CD4-positive, alpha-beta T cell (primary cell): ENCODE measurements around the gene BANF1. TPM values are rescaled to one million over a fixed set of nuclear protein-coding genes. Genes with fewer than 3 reads are reported as not detected.

ENCODE experiments used
- ATAC-seq: fragments of 200-7000 bp; cut with Tn5 transposase; one replicate; pipeline ENCODE4 v1.10.0; 2022; ENCODE audit warnings: mild to moderate bottlenecking; ENCODE audit not compliant: poor library complexity
- CTCF ChIA-PET: fragments of 350-600 bp; sonication (Branson Sonifier 250); formaldehyde crosslinking; loops from one replicate; lab custom pipeline; 2021; ENCODE audit warnings: antibody characterized with exemption, inconsistent platforms; lab: Charles Lee
- POLR2A ChIA-PET: fragments of 350-600 bp; sonication (Branson Sonifier 250); formaldehyde crosslinking; loops from one replicate; lab custom pipeline; 2021; ENCODE audit warnings: antibody characterized with exemption, inconsistent platforms; lab: Charles Lee
- DNase-seq, 14 experiments: peaks; one replicate each; pipeline ENCODE4 v3.0.0-alpha.2; 2013 to 2020; ENCODE audit warnings: mixed read lengths in 2 of 14
- H3K27ac ChIP-seq, 2 donors: one replicate each; pipeline versions ENCODE4 v1.5.1 to v1.7.0; 2013; ENCODE audit warnings: low read length in 2 of 2, low read depth in 1 of 2, mild to moderate bottlenecking in 1 of 2
- H3K27me3 ChIP-seq, 2 experiments: 1 replicate in 1 of 2; 2 replicates in 1 of 2; pipeline versions ENCODE4 v1.6.1 to v1.7.0; 2013; ENCODE audit warnings: low read length in 2 of 2, control low read depth in 1 of 2, mild to moderate bottlenecking in 1 of 2, moderate library complexity in 1 of 2; ENCODE audit not compliant: insufficient read depth in 2 of 2, control insufficient read depth in 1 of 2
- H3K36me3 ChIP-seq: one replicate; pipeline ENCODE4 v1.6.1; 2013; ENCODE audit warnings: low read length, control low read depth; ENCODE audit not compliant: insufficient read depth
- H3K4me1 ChIP-seq: one replicate; pipeline ENCODE4 v1.6.1; 2013; ENCODE audit warnings: low read length, control low read depth; ENCODE audit not compliant: insufficient read depth
- H3K4me3 ChIP-seq: one replicate; pipeline ENCODE4 v1.5.1; 2013; ENCODE audit warnings: mild to moderate bottlenecking, low read length, moderate library complexity
- H3K9me3 ChIP-seq, 2 experiments: 1 replicate in 1 of 2; 2 replicates in 1 of 2; pipeline versions ENCODE4 v1.6.1 to v1.7.0; 2013; ENCODE audit warnings: low read length in 2 of 2, mild to moderate bottlenecking in 2 of 2, control low read depth in 1 of 2, moderate library complexity in 1 of 2; ENCODE audit not compliant: control insufficient read depth in 1 of 2, insufficient read depth in 1 of 2
- H3K27ac Mint-ChIP-seq: one replicate; pipeline ENCODE4 v1.8.0; 2020; ENCODE audit warnings: mixed read lengths
- H3K27me3 Mint-ChIP-seq: one replicate; pipeline ENCODE4 v1.8.0; 2021; ENCODE audit warnings: mixed read lengths
- H3K36me3 Mint-ChIP-seq: one replicate; pipeline ENCODE4 v1.8.0; 2021; ENCODE audit warnings: low read depth, mixed read lengths
- H3K4me1 Mint-ChIP-seq: one replicate; pipeline ENCODE4 v1.8.0; 2021; ENCODE audit warnings: low read depth, mixed read lengths
- H3K4me3 Mint-ChIP-seq: one replicate; pipeline ENCODE4 v1.8.0; 2020; ENCODE audit warnings: mild to moderate bottlenecking, mixed read lengths
- H3K9me3 Mint-ChIP-seq: one replicate; pipeline ENCODE4 v1.8.0; 2020; ENCODE audit warnings: mixed read lengths
- intact Hi-C, 2 experiments: fragments of 100-400 bp; cut with DNase I in 1 of 2; cut with micrococcal nuclease in 1 of 2; formaldehyde crosslinking; loops; one replicate each; pipeline versions ENCODE4 v1.15.1 to v1.9.0; 2023 to 2025; cut with DNase I, micrococcal nuclease
- total RNA-seq, 174 experiments: library from RNA in 2 of 174; stranded (reverse) in 2 of 174; gene quantifications; one replicate each; pipeline ENCODE4 v1.2.3 and lab custom pipeline; 2021 to 2026
- TF ChIP-seq, protein P1 (sequence below): fragments of 200-600 bp; IDR thresholded peaks from one replicate; pipeline ENCODE4 v1.8.0; 2022; ENCODE audit warnings: antibody characterized with exemption, mild to moderate bottlenecking

Gene BANF1
- total RNA-seq, 2 experiments from 2014 or later: 21.3 to 22.3 TPM

GRCh38 chr11:66042996-66043906 lies 40.9 kb downstream of the BANF1 start:
- ATAC-seq: no peak
- no peaks in the 10 kb centered on the region for H3K9me3 Mint-ChIP-seq
- POLR2A ChIA-PET: no interaction called here

DNA sequence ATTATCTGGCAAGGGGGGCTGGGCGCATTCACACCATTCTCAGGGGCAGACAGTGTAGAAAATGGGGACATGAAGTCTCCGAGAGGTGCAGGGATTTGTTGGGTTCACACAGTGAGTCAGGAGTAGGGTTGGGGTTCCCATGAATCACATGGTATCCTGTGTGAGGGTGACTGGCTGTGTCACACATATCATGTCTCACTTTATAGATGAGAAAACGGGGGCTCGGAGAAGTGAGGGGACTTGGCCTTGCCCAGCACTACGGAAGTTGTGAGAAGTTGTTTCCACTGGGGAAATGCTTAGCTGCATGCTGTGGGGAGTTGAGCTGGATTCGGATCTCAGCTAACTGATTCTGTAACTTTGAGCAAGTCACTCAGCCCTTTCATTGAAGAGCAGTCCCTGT lies 42.5 kb downstream of the BANF1 start:
- Mint-ChIP-seq H3K36me3 (no peaks in the 10 kb centered on the region), H3K4me1 (peaks cover 17% of the 10 kb centered on the region), H3K27me3 (peaks cover 5% of the 10 kb centered on the region), H3K9me3 (no peaks in the 10 kb centered on the region), H3K4me3 (no peak overlapping the region), H3K27ac (no peak overlapping the region)
- DNase-seq: peak in 3 of 14 experiments; percentile 20 to 59 (median 24)
- Histone ChIP-seq H3K4me3 (no peak overlapping the region), H3K9me3 (no peaks in the 10 kb centered on the region), H3K27ac (no peak overlapping the region), H3K27me3 (no peaks in the 10 kb centered on the region), H3K4me1 (peaks cover 26% of the 10 kb centered on the region), H3K36me3 (no peaks in the 10 kb centered on the region)
- CTCF ChIA-PET: interaction anchor here (0.7 to 3.0 kb wide), 12 partner anchors 9 to 333 kb away, joined by 3 to 14 read pairs (median 4); partner anchors contain the start of gene KAT5
- TF ChIP-seq, protein P1, sequence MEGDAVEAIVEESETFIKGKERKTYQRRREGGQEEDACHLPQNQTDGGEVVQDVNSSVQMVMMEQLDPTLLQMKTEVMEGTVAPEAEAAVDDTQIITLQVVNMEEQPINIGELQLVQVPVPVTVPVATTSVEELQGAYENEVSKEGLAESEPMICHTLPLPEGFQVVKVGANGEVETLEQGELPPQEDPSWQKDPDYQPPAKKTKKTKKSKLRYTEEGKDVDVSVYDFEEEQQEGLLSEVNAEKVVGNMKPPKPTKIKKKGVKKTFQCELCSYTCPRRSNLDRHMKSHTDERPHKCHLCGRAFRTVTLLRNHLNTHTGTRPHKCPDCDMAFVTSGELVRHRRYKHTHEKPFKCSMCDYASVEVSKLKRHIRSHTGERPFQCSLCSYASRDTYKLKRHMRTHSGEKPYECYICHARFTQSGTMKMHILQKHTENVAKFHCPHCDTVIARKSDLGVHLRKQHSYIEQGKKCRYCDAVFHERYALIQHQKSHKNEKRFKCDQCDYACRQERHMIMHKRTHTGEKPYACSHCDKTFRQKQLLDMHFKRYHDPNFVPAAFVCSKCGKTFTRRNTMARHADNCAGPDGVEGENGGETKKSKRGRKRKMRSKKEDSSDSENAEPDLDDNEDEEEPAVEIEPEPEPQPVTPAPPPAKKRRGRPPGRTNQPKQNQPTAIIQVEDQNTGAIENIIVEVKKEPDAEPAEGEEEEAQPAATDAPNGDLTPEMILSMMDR: no peak
- ATAC-seq: peak; percentile 11
- intact Hi-C loops: loop anchor here in 1 of 2 experiments (10.0 kb wide), 1 partner anchor 330 kb away; the partner anchor contains the start of gene KAT5
- POLR2A ChIA-PET: interaction anchor here (0.7 to 1.2 kb wide), 6 partner anchors 25 to 333 kb away, joined by 3 to 8 read pairs (median 4); partner anchors contain the start of genes BANF1, CCDC85B, KAT5 and PACS1

More at GRCh38 chr11:66042996-66043906, 40.9 kb downstream of the BANF1 start:
- Histone ChIP-seq H3K4me1 (peaks cover 13% of the 10 kb centered on the region), H3K4me3 (no peak overlapping the region), H3K27ac (no peak overlapping the region), H3K27me3 (no peaks in the 10 kb centered on the region), H3K9me3 (no peaks in the 10 kb centered on the region), H3K36me3 (no peaks in the 10 kb centered on the region)
- CTCF ChIA-PET: interaction anchor here (1.6 to 3.0 kb wide), 2 partner anchors 9 to 21 kb away, joined by 3 to 14 read pairs; partner anchors contain the start of gene SF3B2
- TF ChIP-seq, protein P1: no peak
- no peaks in the 10 kb centered on the region for H3K36me3 Mint-ChIP-seq
- DNase-seq: peak in 1 of 14 experiments; percentile 33
- H3K4me1 Mint-ChIP-seq: peaks cover 11% of the 10 kb centered on the region
- intact Hi-C loops: loop anchor here in 1 of 2 experiments (10.0 kb wide), 1 partner anchor 328 kb away; the partner anchor contains the start of gene KAT5
- H3K4me3 Mint-ChIP-seq: no peak overlapping the region
- H3K27me3 Mint-ChIP-seq: no peaks in the 10 kb centered on the region
- no peak overlapping the region for H3K27ac Mint-ChIP-seq

DNA sequence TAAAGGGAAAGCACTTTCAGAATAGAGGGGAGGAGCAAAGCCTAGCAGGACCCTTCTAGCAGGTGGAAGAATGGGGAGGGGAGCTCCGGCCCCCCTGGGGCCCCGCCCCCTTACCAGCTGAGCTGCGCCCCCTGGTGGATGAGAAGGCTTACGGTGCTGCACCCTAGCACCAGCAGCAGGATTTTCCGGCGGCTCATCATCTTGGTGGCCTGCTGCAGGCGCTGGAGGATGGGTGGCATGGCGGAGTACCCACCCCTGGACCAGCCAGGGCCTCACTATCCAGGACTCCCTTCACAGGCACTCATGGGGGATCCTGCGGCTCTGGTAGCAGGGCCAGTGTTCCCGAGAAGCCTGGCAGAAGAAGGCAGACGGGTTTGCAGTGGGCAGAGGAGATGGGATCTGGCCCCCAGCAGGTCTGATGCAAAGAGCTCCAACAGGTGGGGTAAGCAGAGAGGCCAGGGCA lies 42.9 kb downstream of the BANF1 start:
- H3K9me3 ChIP-seq: no peaks in the 10 kb centered on the region
- H3K27me3 ChIP-seq: no peaks in the 10 kb centered on the region
- no peaks in the 10 kb centered on the region for H3K36me3 Mint-ChIP-seq
- ChIA-PET POLR2A (interaction anchor here (0.7 to 1.2 kb wide), 5 partner anchors 36 to 333 kb away, joined by 3 to 8 read pairs (median 6); partner anchors contain the start of genes BANF1, CCDC85B, KAT5 and RIN1), CTCF (interaction anchor here (0.7 to 3.0 kb wide), 13 partner anchors 8 to 334 kb away, joined by 3 to 14 read pairs (median 4); partner anchors contain the start of gene KAT5)
- H3K4me3 ChIP-seq: no peak overlapping the region
- H3K36me3 ChIP-seq: no peaks in the 10 kb centered on the region
- H3K9me3 Mint-ChIP-seq: no peaks in the 10 kb centered on the region
- intact Hi-C loops: loop anchor here in 1 of 2 experiments (10.0 kb wide), 1 partner anchor 330 kb away; the partner anchor contains the start of gene KAT5
- peaks cover 5% of the 10 kb centered on the region for H3K27me3 Mint-ChIP-seq
- ATAC-seq (peak; percentile 98), DNase-seq (peak; percentile 72 to 92 (median 82))
- peaks cover 17% of the 10 kb centered on the region for H3K4me1 Mint-ChIP-seq
- peaks cover 26% of the 10 kb centered on the region for H3K4me1 ChIP-seq
- TF ChIP-seq, protein P1: peak; percentile 91
- no peak overlapping the region for H3K4me3 Mint-ChIP-seq
- no peak overlapping the region for H3K27ac ChIP-seq
- H3K27ac Mint-ChIP-seq: no peak overlapping the region
